A673 (cell line): ENCODE measurements around the gene CFAP97D2.

Experiments
- EZH2 ChIP-seq: fragments of 200-600 bp; sonication (generic); IDR thresholded peaks from 2 replicates; pipeline ENCODE4 v1.6.1; 2017; ENCODE audit warnings: borderline replicate concordance, low read depth, mild to moderate bottlenecking, mixed read lengths, antibody characterized with exemption, low read length; ENCODE audit not compliant: poor library complexity, severe bottlenecking
- TF ChIP-seq, protein P1 (sequence below): fragments of 300-800, 200-600 bp; sonication (generic); conservative IDR thresholded peaks from 2 replicates; pipeline ENCODE4 v1.5.1; 2017; ENCODE audit warnings: low read depth, mild to moderate bottlenecking, antibody characterized with exemption, low read length, moderate library complexity, mixed read lengths

DNA sequence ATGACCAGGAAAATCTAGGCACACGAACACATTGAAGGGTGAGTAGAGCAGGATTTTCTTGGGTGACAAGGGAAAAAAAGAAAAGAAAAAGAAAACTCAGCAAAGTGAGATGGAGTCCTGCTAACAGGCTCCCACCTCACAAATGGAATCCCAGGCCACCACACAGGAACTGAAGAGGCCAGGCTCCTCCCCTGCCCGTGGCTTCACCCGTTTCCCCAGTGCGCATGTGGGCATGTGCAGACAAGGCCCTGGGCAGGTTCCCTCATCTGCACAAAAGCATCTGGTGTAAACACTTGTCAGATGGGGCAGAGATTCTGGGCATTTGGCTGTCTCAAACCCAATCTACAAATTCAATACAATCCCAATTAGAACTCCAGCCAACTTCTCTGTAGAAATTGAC is 24.5 kb downstream of the CFAP97D2 start:
- TF ChIP-seq EZH2: no peak
- TF ChIP-seq, protein P1, sequence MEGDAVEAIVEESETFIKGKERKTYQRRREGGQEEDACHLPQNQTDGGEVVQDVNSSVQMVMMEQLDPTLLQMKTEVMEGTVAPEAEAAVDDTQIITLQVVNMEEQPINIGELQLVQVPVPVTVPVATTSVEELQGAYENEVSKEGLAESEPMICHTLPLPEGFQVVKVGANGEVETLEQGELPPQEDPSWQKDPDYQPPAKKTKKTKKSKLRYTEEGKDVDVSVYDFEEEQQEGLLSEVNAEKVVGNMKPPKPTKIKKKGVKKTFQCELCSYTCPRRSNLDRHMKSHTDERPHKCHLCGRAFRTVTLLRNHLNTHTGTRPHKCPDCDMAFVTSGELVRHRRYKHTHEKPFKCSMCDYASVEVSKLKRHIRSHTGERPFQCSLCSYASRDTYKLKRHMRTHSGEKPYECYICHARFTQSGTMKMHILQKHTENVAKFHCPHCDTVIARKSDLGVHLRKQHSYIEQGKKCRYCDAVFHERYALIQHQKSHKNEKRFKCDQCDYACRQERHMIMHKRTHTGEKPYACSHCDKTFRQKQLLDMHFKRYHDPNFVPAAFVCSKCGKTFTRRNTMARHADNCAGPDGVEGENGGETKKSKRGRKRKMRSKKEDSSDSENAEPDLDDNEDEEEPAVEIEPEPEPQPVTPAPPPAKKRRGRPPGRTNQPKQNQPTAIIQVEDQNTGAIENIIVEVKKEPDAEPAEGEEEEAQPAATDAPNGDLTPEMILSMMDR: no peak
